ENCODE results near the gene PAQR8.

DNA sequence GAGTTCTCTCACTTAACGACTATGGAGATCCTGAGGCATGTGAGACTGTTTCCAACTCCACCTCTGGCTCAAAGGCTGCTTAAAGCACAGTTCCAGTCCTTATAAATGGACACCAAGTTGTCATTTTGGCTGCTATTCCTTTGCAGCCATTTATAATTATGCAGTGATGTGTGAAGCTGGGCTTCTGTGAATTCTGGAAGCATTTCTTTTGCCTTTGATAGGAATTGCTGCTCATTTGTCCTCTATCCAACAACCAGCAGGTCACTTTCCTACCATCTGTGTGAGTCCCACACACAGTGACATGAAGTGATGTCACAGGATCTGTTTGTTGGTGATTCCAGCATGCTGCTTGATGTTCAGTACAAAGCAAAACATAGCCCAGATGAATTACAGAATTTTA is 29.6 kb downstream of the PAQR8 start:
- TF ChIP-seq, protein P1, sequence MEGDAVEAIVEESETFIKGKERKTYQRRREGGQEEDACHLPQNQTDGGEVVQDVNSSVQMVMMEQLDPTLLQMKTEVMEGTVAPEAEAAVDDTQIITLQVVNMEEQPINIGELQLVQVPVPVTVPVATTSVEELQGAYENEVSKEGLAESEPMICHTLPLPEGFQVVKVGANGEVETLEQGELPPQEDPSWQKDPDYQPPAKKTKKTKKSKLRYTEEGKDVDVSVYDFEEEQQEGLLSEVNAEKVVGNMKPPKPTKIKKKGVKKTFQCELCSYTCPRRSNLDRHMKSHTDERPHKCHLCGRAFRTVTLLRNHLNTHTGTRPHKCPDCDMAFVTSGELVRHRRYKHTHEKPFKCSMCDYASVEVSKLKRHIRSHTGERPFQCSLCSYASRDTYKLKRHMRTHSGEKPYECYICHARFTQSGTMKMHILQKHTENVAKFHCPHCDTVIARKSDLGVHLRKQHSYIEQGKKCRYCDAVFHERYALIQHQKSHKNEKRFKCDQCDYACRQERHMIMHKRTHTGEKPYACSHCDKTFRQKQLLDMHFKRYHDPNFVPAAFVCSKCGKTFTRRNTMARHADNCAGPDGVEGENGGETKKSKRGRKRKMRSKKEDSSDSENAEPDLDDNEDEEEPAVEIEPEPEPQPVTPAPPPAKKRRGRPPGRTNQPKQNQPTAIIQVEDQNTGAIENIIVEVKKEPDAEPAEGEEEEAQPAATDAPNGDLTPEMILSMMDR (IDR thresholded peaks at IDR 0.05; ENCODE audit: poor library complexity, severe bottlenecking), result no peak
- TF ChIP-seq RAD21 (conservative IDR thresholded peaks at IDR 0.05) (no peak), EZH2 (IDR thresholded peaks at IDR 0.05; ENCODE audit: borderline replicate concordance, insufficient read depth, low read length, poor library complexity, severe bottlenecking) (no peak), POLR2AphosphoS5 (IDR thresholded peaks at IDR 0.05) (no peak), EP300 (conservative IDR thresholded peaks at IDR 0.05; ENCODE audit: poor library complexity, severe bottlenecking) (no peak)
